Renal cortical epithelial cell (primary cell): ENCODE data around the gene TELO2. TPM values are rescaled to one million over a fixed set of nuclear protein-coding genes. Genes with fewer than 3 reads are reported as not detected.

Source experiments
- DNase-seq: peaks from one replicate; pipeline ENCODE4 v3.0.0-alpha.2; 2011; ENCODE audit warnings: low read depth
- total RNA-seq: library from RNA; depleted of rRNA; stranded (reverse); fragments of >200 nt; gene quantifications from 2 replicates; pipeline ENCODE4 v1.2.3, GENCODE V29; 2014

The TELO2 gene
- total RNA-seq, 1 donor from 2014 or later = 19.8 TPM

GRCh38 chr16:1518626-1519135 is 25.5 kb downstream of the TELO2 start:
- DNase-seq = no peak

DNA sequence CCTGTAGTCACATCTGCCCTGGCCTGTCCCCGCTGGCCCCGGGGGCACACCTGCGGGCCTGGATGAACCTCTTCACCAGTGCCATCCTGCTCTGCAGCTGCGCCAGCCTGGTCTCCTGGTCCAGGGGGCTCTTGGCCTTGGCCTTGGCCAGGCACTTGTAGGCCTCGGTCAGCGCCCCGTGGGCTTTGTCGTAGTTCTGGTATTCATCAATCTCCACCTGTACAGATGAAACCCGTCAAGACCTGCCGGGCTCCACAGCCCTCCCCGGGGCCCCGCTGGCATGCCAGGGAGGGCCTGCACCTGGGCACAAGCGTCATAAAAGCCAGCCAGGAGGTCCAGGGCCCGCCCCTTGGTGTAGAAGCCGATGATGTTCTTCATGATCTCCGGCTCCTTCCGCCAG is 26.7 kb downstream of the TELO2 start:
- DNase-seq = no peak

- no peak for DNase-seq
These were observed 27.3 kb downstream of the TELO2 start for GRCh38 chr16:1520461-1520860.

- DNase-seq = no peak
These were observed 30.6 kb downstream of the TELO2 start for GRCh38 chr16:1523581-1524245.

GRCh38 chr16:1524366-1524765 is 31.2 kb downstream of the TELO2 start:
- no peak for DNase-seq

- no peak for DNase-seq
These were observed 32.9 kb downstream of the TELO2 start for GRCh38 chr16:1525871-1526607.

DNA sequence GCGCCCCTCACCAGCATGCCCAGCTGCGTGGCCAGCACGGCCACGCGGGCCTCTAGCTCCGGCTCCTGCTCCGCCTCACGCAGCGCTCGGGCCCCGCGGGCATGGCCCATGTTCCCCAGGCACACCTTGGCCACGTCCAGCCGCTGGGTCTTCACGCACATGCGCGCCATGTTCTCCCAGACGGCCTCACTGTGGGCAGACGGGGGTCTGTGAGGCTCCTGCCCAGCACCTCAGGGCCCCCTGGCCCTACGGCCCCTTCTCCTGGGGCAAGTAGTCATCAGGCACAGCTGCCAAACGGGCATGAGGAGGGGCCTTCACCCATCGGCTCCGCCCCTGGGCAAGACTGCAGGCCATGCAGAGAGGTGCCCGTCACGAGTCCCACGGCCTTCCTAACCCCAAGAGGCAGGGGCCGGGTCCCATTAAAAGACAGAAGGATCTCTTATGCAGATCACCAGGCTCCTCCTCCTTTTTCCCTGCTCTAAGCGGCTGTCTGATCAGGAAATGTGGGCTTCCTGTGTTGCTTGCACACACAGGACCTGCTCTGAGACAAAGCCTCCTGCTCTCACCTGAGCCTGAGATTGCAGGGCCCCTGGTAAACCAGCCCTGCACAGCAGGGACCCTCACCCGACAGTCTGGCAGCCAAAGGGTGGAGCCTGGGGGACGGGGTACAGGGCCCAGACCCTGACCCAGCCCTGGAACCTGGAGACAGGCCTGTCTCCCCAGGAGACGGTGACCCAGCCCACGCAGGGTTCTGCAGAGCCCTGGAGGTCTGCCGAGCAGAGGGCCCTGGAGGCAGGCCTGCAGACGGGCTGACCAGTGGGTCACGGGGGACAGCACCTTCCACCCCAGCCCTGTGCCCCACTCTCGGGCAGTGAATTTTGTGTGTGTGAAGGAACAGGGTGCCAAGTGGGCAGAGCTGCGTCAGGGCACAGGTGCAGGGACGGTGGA is 33.7 kb downstream of the TELO2 start:
- no peak for DNase-seq

DNA sequence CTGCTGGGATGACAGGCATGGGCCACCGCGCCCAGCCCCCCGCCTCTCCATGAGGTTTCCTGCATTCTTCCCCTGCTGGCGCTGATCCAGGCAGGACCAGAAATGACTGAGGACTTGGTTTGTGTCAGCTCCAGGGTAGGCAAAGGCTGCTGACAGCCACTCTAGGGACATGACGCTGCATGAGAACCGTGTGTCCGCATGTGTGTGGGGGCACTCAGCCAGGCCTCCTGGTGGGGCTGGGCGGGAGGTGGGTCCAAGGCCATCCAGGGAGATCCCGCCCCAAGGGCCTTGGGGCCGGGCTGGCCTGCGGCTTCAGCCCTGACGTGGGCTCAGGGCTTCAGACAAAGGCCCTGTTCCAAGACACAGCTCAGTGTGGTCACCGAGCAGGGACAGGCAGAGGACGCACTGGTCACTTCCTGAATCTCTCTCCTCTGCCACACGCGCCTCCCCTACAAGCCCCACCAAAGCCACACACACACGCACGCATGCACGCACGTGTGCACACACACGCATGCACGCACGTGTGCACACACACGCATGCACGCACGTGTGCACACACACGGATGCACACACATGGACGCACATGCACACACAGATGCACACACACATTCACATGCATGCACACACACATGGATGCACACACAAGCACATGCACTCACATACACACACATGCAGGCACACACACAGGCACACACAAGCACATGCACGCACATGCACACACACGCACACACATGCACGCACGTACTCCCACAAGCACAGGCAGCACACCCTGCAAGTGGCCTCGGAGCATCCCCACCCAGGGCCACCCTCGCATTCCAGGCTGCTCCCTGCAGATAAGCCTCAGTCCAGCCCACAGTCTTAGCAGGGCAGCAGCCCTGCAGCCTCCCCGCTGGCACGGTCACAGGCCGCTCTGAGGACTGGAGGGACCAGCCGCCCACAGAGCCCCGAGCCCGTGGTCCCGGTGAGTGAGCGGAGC is 35.0 kb downstream of the TELO2 start:
- no peak for DNase-seq

- DNase-seq = no peak
These were observed 35.9 kb downstream of the TELO2 start for GRCh38 chr16:1528921-1529537.

- DNase-seq = no peak
These were observed 37.3 kb downstream of the TELO2 start for GRCh38 chr16:1530349-1530882.

- no peak for DNase-seq
These were observed 37.9 kb downstream of the TELO2 start for GRCh38 chr16:1530883-1531637.

- no peak for DNase-seq
These were observed 38.4 kb downstream of the TELO2 start for GRCh38 chr16:1531638-1531910.

DNA sequence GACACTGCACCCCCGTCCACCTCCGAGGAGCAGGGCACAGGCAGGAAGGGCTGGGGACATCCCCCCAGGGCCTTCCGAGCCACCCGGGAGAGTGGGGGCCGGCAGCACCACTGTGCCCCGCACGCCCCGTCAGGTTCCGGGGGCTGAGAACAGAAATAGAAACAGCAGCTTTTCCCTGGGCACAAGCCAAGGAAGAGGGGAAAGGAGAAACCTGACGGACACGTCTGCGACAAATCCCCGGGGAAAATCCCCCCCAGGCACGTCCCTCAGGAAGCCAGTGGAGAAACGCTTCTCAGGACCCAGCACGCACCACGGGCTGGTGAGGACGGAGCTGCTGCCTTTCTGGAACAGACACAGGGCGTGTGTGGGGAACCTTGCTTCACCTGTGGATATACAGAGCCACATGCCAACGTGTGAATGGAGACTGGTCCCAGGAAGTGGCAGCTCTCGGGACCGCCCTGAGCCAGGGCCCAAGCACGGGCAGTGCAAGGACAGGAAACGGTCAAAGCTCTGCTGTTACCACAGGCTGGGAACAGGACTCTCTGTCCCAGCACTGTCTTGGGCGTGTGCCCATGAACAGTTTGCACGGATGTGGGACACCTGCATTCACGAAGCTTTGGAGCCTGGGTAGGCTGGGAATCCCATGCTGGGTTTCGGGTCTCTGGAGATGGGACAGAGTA is 39.1 kb downstream of the TELO2 start:
- DNase-seq = no peak

DNA sequence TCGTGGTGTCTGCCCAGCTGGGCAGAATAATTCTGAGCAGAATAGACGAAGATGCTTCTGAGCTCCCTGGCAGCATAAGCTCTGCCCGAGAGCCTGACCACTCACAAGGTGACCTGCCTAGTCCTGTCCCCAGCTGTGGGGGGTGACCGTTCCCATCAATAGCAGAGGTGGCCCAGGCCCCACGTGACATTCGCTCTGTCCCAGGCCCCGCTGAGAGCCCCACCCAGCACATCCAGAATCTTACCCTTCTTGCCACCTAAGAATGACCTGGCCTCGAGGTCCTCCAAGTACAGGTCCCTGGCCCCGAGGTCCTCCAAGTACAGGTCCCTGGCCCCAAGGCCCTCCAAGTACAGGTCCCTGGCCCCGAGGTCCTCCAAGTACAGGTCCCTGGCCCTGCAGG is 39.6 kb downstream of the TELO2 start:
- DNase-seq = no peak

GRCh38 chr16:1533443-1533951 is 40.3 kb downstream of the TELO2 start, which contains the start of gene TMEM204:
TSS of gene TMEM204 (plus strand) at chr16:1533666. CDS start at chr16:1534276, 610 bp downstream.
- no peak for DNase-seq

- no peak for DNase-seq
These were observed 41.2 kb downstream of the TELO2 start for GRCh38 chr16:1534021-1535020.
